HG02840 (cell line): Measurements from ENCODE around the gene RUNX3.
"Not testable (repeated sequence)": the region's sequence is repeated elsewhere in the genome, so short reads cannot be mapped to it uniquely, and the experiment has no call there.

Experiments used
- ATAC-seq: cut with Tn5 transposase; IDR thresholded peaks from one replicate; pipeline ENCODE4 v1.9.1; 2021; ENCODE audit warnings: mild to moderate bottlenecking, moderate library complexity, moderate number of reproducible peaks; ENCODE audit not compliant: unreplicated experiment, low FRiP score

The RUNX3 gene

DNA sequence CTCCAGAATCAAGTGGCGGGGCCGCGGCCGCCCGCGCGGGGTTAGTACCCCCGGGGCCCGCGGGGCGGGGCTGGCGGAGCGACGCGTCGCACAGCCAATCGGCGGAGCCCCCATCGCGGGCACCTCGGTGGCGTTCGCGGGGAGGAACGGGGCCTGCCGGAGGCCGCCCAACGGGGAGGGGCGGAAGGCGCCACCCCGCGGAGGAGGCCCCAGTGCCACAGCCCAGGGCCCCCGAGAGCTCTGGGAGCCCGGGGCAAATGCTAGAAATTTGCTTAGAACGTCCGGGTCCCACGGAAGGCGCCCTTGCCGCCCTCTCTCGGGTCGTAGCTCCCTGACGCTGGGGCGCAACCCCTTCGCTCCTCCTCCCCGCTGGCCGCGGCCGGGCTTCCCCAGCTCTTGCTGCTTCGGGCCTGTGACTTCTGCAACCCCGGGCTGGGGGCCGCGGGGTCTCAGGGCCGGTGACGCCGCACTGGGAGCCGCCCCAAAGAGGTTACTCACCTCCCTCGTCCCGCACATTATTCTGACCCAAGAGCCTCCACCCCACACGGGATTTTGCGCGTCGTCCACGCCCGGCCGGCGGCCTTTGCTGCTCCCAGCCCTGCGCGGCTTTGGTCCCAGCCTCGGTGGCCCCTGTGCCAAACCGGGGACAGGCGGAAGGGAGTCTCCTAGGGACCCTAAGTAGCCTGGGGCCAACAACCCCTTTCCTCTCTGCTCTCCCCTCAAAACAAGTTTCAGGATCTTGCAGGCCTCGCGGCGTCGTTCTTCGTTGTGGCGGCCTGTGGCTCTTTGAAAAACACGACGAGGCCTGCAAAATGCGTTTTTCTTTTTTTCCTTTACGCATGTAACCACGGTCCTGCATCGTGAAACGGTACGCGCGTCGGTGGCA is at the start of gene RUNX3:
Gene RUNX3 (minus strand): TSS at position 17 of the 886 bp plus-strand sequence. CDS start 408 bp downstream, outside the sequence.
- peak; percentile 68 for ATAC-seq

DNA sequence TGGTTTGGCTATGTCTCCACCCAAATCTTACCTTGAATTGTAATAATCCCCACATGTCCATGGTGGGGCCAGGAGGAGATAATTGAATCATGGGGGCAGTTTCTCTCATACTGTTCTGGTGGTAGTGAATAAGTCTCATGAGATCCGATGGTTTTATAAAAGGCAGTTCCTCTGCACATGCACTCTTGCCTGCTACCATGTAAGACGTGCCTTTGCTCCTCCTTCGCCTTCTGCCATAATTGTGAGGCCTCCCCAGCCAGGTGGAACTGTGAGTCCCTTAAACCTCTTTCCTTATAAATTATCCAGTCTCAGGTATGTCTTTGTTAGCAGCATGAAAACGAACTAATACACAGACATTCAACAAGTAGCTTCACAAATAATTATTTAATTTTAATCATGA is 49.2 kb upstream of the RUNX3 start:
- ATAC-seq, result not testable (repeated sequence)

DNA sequence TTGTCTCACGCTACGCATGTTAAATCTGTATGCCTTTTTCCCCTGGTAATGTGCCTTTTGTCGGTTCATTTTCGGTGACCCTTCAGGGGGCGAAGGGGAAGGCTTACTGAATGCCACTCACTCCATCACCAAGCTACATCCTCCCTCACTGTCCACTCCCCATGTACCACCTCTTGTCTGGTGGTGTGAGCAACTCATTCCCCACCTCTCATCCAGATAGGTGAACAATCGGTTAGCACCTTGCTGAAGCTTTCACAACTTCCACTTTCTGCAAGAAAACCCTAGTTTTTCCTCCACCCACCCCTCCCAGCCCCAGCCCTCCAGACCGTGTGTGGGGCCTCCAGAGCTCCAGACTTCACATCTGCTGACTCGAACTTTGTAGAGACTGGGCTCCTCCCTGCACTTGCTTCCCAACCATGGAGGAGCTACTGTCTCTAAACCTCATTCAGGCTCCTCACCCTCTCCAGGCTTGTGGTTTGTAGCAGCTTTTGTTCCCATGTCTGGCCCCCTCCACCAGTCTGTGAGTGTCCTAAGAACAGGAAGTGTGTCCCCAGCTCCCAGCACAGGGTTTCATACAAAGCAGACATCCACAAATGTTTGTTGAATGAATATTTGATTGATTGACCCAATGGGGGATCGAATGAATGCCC is 48.4 kb upstream of the RUNX3 start:
- no peak for ATAC-seq

DNA sequence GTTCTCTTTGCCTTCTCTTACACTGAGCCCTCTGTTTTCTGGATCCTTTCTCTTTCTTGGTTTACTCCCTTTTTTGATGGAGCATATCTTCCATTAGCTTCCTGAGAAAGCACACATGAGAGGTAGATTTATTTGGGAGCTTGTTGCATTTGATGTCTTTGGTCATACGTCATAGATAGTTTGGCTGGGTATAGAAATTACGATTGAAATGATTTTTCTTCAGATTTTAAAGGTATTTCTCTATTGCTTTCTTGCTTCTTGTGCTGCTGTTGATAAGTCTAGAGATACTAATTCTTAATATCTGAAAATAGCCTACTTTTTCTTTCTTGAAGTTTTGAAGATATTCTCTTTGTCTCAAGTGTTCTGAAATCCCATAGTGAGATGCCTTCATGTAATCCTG is 45.3 kb upstream of the RUNX3 start:
- ATAC-seq, result no peak

DNA sequence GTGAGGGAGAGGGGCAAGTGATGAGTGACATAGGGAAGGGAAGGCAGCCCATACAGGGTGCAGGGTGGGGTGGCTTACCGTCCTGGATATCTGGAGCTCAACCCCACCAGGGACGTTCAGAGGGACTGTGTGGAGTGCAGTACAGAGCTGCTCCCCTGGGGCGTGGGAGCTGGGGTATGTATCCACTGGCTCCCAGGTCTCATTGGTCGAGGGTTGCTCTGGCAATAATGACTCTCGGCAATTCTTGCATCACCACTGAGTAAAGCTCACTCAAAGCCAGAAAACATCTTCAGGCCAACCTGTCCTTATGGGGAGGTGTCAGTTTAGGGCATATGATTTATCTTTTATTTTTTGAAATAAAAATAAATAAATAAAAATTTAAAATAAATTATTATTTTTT is 43.2 kb upstream of the RUNX3 start:
- ATAC-seq, result no peak

DNA sequence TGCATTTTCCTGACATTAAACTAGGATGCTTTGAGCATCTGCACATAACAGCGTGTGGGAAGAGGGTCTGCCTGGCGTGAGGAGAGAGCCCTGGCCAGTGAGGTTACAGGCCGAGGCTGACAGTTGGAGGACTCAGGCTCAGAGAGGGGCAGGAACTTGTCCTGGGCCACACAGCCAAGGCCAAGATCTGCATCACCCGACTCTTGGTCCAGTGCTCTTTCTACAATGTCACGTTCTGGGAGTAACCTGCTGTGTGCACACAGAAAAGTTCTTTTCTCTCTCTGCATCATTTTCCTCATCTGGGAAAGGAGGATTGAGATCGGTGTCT is 42.8 kb upstream of the RUNX3 start:
- ATAC-seq, result no peak

DNA sequence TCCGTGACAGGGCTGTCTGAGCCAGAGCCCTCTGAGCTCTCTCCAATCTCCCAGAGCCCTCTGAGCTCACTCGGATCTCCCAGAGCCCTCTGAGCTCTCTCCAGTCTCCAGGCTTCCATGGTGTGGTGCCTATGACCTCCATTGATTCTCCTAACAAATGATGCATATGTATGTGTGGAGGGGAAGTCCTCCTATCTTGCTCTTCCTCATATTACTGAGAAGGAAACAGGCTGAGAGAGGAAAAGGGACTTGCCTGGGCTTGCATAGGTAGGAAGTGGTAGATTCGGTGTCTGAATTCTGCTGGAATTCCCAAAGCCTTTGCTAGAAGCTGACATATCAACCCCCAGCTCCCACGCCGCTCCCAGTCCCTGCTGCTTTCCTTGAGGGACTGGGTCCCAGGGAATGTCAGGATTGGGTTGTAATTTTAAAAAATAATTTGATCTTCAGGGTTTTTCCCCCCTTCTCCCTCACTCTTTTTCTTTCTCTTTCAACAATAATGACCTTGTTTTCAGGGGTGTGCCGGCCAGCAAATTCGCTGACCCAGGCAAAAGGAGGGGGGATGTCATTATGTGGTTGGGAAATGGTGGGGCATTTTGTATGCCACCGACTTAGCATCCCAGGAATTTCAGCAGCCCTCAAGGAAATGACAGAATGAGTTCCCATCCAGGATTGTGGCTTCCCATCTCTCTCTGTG is 42.3 kb upstream of the RUNX3 start:
- ATAC-seq, result no peak

DNA sequence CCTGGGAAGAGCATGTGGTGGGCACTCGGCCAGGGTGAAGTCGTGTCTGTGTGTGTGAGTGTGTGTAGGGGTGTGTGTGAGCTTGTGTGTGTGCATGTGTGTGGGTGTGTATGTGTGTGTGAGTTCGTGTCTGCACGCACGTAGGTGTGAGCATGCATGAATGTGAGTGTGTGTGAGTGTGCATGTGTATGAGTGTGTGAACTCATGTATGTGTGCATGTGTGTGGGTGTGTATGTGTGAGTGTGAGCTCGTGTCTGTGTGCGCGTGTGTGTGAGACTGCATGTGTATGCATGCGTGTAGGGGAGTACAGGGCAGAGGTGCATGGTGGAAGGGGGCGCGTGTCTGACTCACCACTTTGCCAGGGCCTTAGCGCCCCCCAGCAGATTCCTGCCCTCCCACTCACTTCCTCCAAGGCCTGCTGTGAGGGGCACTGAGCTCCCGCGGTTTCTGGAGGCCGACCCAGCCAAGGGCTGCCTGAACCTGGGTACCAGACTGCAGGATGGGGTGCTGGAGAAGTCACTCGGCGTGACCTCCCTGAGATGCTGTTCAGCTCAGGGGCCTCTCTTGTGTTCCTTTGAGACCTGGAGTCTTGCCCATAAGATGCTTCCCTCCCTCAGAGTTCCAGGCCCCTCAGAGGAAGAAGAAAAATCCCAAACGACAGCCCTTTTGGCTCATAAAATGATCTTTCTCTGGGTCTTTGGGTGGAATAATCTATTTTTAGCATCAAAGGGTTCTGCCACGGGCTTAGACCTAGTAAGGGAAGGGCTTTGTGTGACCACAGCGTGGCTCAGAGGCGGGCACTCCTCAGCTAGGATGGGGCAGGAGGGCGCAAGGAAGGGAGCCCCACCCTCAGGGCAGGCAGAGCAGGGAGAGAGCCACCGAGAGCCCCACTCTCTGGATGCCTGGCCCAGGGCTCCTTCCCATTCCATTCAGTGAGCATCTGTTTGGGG is 41.1 kb upstream of the RUNX3 start:
- ATAC-seq, result no peak

DNA sequence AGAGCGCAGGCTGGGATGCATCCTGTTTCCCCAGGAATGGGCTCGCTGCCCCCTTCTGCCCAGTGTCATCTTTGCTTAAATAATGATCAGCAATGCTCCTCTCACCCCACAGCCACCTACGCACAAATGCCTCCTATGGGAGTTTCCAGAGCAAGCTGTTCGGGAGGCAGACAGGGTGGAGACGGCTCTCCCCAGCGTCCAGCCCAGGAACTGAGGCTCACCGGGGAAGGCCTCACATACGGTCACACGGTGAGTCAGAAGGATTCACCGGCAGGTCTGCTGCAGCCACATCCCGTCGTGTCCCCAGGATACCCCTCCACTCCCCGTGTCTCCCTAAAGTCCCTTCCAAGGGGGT is 40.3 kb upstream of the RUNX3 start:
- no peak for ATAC-seq

DNA sequence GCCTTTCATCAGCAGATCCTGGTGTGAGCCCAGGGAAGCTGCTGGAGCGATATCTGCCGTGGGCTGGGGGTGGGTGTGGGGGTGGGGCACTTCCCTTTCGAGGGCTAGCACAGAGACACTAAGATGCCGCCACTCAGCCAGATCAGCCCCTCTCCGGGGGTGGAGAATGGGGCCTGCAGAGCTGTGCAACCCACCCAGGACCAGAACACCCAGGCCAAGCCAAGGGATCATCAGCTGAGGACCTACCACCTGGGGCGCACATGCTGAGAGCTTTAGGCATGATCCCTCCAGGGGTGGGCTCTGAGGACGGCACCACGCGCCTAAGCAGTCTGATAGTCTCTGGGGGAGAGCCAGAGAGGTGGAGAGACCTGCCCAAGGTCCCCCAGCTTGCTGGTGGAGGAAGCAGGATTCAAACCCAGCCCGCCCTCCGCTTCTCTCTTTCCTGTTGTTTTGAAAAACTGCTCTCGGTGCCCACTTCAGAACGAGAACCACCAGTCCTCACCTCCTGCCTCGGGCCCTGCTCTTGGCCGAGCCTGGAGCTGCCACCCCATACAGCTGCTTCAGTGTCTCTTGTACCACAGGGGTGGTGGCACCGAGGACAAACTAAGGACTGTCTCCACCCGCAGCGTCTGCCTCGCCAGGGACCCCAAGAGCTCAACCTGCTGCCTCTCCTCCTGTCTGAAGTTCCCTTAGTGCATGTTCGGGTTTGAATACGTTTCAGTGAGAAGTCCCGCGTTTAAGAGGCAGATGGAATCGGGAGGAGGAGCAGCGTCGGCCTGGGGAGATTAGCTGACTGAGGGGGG is 39.7 kb upstream of the RUNX3 start:
- no peak for ATAC-seq

DNA sequence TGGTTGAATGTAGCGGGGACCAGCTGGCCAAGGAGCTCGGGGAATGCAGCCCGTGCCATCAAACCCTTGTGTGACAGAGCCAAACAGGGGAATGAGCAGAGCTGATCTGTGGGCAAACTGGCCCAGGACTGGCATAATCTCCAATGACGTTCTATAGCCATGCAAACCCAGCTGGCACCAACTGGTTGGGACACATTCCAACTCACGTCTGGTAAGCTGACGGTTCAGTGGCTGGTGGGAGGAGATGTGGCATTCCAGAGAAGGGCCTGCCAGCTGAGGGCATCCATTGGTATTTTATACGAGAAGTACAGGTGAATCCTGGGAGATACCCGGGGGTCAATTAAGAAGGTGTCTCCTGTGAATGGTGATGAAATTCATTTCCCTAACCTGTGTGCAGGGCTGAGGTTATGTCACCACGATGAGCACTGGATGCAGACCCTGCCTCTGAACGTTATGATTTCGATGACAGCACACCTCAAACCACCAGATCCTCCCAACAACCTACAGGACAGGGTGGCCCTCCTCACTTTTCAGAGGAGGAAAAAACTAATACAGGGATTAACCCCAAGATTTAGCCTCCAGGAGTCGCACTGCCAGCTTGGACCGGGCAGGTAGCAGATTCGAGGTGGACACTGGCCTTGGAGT is 39.0 kb upstream of the RUNX3 start:
- no peak for ATAC-seq

DNA sequence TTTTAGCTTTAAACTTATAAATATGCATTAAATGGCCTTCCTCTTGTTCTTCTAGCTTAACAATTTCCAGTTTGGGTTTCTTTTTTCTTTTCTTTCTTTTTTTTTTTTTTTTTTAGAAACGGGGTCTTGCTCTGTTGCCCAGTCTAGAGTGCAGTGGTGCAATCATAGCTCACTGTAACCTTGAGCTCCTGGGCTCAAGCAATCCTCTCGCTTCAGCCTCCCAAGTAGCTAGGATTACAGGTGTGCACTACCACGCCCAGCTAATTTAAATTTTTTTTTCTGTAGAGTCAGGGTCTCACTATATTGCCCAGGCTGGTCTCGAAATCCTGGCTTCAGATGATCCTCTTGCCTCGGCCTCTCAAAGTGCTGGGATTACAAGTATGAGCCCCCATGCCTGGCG is 37.9 kb upstream of the RUNX3 start:
- no peak for ATAC-seq

DNA sequence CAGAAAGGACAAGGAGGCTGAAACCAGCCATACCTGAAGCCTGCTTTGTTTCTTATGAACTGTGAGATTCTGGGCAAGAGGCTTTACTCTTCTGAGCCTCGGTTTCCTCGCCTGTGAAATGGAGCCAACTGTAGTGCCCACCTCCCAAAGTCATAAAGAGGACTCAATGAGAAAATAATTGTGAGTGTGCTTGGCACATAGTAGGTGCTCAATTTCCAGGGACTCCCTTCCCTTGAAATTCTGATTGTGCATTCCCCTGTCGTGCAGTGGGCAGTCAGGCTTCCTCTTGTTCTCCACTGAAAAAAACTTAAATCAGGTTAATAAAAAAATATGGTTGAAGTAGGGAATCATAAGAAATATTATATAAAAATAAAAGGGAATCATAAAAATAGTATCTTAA is 37.5 kb upstream of the RUNX3 start:
- ATAC-seq, result no peak

DNA sequence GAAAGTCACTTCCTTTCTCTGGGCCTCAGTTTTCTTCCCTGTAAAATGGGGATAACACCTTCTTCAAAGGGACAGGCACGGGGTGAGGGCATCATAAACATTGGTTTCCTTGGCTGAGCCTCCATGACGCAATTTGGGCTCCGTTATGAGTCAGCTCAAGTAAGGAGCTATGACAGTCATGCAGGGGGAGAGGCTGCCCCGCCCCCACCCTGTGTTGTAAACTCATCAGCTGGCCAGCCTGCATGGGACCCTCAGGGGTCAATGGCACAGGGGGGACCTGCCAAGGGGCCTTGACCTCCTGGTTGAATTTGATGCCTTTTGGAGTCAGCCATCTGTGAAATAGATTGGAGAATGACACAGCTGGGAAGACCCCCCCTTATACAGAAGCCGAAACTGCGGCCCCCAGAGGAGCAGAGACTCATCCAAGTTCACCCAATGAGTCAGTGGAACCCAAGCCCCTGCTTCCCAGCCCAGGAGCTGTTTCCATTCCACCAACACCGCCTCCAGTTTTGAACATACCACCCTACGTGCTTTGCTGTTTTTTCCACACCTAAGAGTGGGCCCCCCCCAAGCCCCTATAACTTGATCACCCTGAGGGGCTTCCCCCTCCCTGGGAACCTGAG is 36.8 kb upstream of the RUNX3 start:
- ATAC-seq, result no peak

DNA sequence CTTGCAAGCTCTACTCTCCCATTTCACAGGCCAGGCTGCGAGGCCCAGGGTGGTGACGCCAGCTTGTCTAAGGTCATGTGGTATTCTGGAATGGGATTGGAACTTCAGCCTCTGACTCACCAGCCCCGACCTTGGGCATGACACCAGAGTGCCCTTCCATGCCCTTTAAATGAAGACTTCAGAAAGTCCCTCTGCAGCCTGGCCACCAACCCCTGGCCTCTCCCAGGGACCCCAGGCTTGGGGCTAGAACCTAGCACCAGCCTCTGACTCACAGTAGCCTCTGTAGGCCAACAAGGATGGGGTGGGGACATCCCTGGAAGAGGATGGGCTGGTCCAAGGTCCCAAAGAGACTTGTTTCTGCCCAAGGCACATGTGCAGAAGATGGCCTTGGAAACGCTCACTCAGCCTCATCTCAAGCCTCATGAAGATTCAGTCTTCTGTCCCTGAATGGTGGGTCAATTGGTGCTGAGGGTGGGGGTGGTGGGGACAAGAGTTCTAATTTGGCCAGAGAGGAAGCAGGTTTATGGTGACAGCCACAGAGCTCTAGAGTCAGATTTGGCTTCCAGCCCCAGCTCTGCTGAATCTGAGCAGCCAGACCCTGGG is 36.1 kb upstream of the RUNX3 start:
- ATAC-seq, result no peak

DNA sequence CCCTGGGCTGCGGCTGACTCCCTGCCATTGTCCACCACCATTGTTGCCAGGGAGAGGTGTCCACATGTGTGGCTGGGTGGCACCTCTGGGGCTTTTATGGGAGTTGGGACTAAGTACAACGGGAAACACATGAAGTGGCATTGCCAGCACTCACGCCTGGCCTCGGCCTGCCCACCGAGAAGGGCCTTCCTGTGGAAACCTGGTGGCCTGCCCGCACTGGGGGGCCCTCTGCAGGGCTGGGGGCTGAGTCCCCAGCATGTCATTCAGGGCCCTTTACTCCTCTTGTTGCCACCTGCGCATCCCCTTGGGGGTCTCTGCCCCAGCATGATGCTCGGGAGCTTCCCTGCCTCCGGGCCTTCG is 35.5 kb upstream of the RUNX3 start:
- ATAC-seq, result no peak

DNA sequence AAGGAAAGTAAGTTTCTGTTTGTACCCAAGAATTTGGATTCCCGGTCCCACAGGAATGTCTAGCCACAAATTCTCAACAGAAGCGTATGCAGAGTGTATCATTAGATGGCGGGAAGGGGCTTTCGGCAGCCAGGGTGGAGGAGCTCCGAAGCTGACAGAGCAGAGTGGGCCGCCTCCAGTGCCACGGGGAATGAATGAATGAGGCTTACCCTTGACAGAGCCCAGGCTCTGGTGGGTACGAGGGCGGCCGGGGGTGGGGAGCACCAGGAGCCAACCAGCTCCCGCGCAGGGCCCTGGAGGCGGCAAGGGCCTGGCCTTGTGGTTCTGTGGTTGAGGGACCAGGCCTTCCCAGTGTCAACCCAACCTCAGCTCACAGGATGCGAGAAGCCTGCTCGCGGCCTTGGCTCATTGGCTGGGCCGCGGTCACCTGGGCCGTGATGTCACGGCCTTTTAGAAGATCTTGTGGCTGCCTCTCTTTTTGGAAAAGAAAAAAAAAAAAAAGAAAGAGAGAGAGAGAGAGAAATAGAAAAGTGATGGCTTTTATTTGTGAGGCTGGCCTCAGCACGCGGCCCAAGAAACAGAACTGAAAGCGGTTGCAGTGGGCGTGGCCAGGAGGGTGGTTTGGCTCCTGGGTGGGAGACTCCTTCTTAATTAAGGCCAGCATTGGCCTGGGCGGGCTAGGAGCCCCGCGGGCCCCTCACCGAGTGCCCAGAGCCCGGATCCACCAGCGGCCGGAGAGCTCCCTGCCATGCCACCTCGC is 34.9 kb upstream of the RUNX3 start:
- peak; percentile 79 for ATAC-seq
